Fibroblast of villous mesenchyme (primary cell): ENCODE measurements around the gene ALPL. TPM values are rescaled to one million over a fixed set of nuclear protein-coding genes. Genes with fewer than 3 reads are reported as not detected.
"Not testable (repeated sequence)": the region's sequence is repeated elsewhere in the genome, so short reads cannot be mapped to it uniquely, and the experiment has no call there.

Experiments
- DNase-seq: peaks from one replicate; pipeline ENCODE4 v3.0.0-alpha.2; 2010; ENCODE audit warnings: low read depth
- H3K4me3 ChIP-seq: 2 replicates; pipeline ENCODE4 v1.5.1; 2011; ENCODE audit warnings: low read depth, mild to moderate bottlenecking, low read length
- CTCF ChIP-seq: IDR thresholded peaks from 2 replicates; pipeline ENCODE4 v1.5.1; 2012; ENCODE audit warnings: low read depth, mild to moderate bottlenecking, low read length; ENCODE audit not compliant: insufficient read depth
- total RNA-seq: library from RNA; depleted of rRNA; stranded (reverse); fragments of >200 nt; gene quantifications from 2 replicates; pipeline ENCODE4 v1.2.3, GENCODE V29; 2012

ALPL gene
- total RNA-seq, 1 donor, result 1.7 TPM

DNA sequence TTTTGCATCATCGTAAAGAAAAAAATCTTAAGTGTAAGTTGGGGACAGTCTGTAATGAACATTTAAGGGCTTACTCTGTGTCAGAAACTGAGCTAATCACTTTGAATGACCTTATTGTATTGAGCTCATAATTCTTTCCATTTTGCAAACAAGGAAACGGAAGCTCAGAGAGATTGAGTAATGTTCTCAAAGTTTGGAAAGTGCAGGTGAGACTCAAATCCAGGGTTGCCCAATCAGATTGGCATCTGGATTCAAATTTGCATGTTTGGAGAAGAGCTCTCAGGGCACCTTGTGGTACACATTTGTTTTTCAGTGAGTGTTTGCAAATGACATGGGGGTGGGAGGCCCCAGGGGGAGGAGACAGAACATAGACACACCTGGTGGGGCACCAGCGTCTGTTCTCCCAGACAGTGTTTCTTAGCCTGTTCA, 8.0 kb downstream of the ALPL start:
- no peak for TF ChIP-seq CTCF
- no peak for DNase-seq
- H3K4me3 ChIP-seq, result no peak overlapping the region

DNA sequence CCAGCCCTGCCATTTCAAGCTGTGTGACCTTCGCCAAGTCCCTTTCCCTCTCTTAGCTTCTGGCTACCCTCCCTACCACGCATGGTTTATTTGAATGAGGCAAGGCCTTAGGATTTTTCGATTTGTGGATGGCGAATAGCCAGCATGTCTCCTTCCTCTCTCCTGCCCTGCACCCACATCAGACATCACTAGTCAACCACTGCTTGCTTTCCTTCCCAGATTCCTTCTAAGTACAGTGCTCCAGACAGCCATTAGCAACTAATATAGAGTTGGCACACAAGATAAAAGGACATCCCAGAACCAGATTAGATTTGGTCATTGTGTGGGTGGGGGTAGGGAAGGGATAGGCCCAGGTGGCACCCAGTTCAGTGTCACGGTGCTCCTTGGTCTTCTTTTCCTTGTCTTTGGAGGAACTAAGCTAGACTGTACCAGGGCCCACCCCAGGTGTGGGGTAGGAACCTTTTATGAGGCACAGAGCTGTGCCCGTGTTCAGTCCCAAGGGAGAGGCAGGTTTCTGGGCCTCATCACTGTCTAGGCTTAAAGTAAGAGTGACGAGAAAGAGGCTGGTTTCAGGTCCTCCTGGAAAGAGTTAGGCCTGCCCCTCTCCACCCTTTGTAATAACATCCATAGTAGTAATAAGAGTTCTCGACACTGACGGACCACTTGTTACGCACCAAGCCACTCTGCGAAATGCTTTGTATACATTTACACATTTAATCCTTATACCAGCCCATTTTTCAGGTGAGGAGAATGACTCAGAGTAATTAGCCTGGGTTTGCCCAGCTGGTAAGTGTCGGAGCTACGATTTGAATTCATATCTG, 8.6 kb downstream of the ALPL start:
- no peak for DNase-seq
- no peak for TF ChIP-seq CTCF
- no peak overlapping the region for H3K4me3 ChIP-seq

DNA sequence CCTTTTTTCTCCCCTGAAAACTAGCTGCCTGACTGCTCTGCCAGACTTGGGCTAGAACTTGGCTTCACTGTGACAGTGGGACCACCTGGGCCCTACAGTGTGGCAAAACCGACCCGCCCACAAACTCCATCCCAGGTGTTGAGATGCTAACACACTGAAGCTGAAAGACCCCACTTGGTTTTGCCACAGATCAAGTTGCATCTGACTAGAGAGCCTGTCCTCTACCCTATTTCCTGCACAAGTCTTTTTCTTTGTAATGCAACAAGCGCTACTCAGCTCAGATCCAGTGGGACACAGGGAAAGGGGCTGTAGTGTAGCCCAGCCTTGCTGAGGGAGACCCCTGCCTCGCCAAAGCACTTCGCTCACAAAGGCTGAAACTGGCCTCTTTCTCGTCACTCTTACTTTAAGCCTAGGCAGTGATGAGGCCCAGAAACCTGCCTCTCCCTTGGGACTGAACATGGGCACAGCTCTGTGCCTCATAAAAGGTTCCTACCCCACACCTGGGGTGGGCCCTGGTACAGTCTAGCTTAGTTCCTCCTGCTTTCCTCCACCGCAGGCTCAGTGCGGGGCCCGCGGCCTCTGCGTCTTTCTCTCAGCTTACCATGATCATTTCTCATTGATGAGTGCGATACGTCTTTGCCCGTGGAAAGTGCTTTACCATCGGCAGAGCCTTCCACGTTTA, 9.7 kb downstream of the ALPL start:
- no peak for DNase-seq
- no peak for TF ChIP-seq CTCF
- no peak overlapping the region for H3K4me3 ChIP-seq

GRCh38 chr1:21519486-21520070, 10.4 kb downstream of the ALPL start:
- not testable (repeated sequence) for H3K4me3 ChIP-seq, DNase-seq

- no peak for DNase-seq
- no peak overlapping the region for H3K4me3 ChIP-seq
- no peak for TF ChIP-seq CTCF
These were observed 11.9 kb downstream of the ALPL start for GRCh38 chr1:21520899-21521716.

DNA sequence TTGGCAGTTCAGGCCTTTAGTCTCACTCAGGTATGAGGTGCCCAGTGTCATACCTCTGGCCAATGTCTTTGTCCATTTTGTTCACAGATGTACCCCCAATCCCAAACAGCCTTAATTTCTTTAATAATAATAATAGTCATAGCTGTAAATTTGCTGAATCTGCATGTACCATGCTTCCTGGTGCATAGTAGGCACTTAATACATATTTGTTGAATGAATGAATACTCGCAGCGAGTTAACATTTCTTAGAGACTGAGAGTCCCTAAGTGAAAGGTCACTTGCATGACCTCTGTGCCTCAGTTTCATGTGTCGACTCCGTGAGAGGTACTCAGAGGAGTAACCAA, 12.5 kb downstream of the ALPL start:
- H3K4me3 ChIP-seq, result no peak overlapping the region
- no peak for TF ChIP-seq CTCF
- no peak for DNase-seq

DNA sequence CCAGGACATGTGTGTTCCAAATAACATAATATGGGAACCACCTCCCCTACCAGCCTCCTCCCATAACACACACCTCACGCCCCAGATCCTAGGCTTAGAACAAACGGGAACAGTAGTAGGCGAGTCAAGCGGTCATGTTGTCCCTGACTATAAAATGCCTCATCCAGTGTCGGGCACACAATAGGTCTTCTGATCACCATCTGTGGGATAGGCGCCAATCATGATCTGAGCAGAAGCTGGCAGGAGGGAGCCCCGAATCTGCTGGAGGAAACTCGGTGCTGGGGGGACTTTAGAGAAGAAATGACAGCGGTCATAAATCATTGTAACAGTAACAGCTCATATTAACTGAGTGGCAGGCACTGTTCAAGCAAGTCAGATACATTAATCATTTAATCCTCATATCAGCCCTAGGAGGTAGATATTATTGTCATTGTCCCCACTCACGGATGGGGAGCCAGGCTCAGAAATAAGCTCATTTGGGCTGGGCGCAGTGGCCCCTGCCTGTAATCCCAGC, 13.4 kb downstream of the ALPL start:
- no peak for TF ChIP-seq CTCF
- no peak for DNase-seq
- no peak overlapping the region for H3K4me3 ChIP-seq
